Measurements from ENCODE around the gene BARHL2.

Gene BARHL2

DNA sequence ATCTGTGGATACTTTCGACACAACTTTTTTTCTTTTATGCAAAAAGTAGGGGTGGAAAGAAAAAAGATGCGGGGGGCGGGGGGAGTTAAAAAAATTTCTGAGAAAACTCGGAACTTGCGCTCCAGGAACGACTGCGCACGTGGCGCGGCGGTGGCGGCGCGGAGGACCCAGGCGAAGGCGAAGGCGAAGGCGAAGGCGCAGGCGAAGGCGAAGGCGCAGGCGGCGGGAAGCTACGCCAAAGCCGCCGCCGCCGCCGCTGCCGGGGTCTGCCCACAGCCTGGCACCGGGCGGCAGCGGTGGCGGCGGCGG lies 208 bp upstream of the BARHL2 start:
- no peak for DNase-seq (ENCODE audit: extremely low spot score)
- TF ChIP-seq L3MBTL2 (conservative IDR thresholded peaks at IDR 0.05) (peak; percentile 93), FOXK2 (IDR thresholded peaks at IDR 0.05) (no peak)
- ChIA-PET CTCF (no interaction called here), POLR2A (no interaction called here)

DNA sequence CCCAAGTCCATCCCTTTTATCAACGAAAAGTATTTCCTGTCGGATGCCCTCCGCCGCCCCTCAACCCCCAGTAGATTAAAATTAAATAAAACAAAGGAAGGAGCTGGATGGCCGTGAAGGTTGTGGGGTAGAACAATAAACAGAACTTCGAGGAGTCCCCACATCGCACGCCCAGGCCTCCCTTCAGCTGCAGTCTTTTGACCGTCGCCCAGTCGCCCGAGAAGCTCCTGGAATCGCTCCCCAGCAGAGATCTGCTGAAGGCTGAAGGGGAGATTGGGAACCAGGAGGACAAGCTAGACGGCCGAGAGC lies 905 bp downstream of the BARHL2 start:
- ChIA-PET POLR2A (interaction anchor here (1.0 to 1.2 kb wide), 3 partner anchors 32 to 136 kb away, joined by 3 to 4 read pairs (median 3); no protein-coding TSS in a partner anchor), CTCF (interaction anchor here (0.7 kb wide), 1 partner anchor 563 kb away, joined by 4 read pairs; no protein-coding TSS in a partner anchor)
- no peak for TF ChIP-seq FOXM1 (IDR thresholded peaks at IDR 0.05; ENCODE audit: borderline replicate concordance)
- 0 out of 2 replicates have a peak, but pooled peaks have one; percentile 13 for TF ChIP-seq L3MBTL2 (conservative IDR thresholded peaks at IDR 0.05)
- TF ChIP-seq HDGF (IDR thresholded peaks at IDR 0.05; ENCODE audit: borderline replicate concordance): no peak
- no peak for DNase-seq (ENCODE audit: extremely low spot score)

DNA sequence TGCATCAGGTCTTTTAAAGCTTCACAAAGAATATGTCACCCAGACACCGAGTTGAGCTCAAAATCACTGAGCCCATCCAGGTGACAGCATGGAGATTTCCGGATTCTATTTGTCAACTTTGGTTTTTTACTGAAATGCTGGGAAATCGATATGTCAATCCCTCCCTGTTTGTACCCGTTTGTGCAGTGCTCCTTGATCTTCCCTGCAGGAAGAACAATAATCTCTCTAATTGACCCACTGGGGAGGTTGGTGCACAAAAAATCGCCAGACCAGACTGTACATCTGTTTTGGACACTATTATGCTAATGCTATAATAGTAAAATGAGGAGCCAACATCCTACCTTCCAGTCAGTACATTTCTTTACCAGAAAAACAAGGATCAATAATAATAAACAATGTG lies 1.8 kb downstream of the BARHL2 start:
- POLR2A ChIA-PET: interaction anchor here (1.0 to 1.2 kb wide), 3 partner anchors 31 to 137 kb away, joined by 3 to 4 read pairs (median 3); no protein-coding TSS in a partner anchor
- DNase-seq (ENCODE audit: extremely low spot score): no peak
- CTCF ChIA-PET: interaction anchor here (0.7 kb wide), 1 partner anchor 152 kb away, joined by 5 read pairs; no protein-coding TSS in a partner anchor
- TF ChIP-seq ELF4 (IDR thresholded peaks at IDR 0.05) (no peak), CTBP1 (IDR thresholded peaks at IDR 0.05; ENCODE audit: borderline replicate concordance) (no peak)

DNA sequence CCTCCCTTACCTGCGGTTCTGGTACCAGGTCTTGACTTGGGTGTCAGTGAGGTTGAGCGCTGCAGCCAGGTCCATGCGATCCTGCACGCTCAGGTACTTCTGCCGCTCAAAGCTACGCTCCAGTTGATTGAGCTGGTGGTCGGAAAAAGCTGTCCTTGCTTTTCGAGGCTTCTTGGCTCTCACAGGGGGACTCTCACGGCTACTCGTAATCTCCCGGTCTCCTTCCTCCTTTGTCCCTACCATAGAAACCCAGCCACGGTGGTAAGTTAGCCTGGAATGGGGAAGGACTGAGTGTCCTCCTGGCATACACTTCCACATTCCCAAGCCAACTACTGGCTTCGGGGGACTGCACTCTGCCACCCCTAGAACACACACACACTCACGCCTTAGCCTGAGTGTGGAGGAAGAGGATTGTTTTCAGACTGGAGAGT lies 2.6 kb downstream of the BARHL2 start:
- no peak for DNase-seq (ENCODE audit: extremely low spot score)
- ChIA-PET CTCF (no interaction called here), POLR2A (no interaction called here)
- TF ChIP-seq ELF4 (IDR thresholded peaks at IDR 0.05): no peak
- TF ChIP-seq ARNT (IDR thresholded peaks at IDR 0.05): no peak
- no peak for TF ChIP-seq BHLHE40 (IDR thresholded peaks at IDR 0.05; ENCODE audit: borderline replicate concordance)
- TF ChIP-seq SUZ12 (IDR thresholded peaks at IDR 0.05): no peak
- TF ChIP-seq SP1 (IDR thresholded peaks at IDR 0.05): no peak
- TF ChIP-seq FOXA1 (IDR thresholded peaks at IDR 0.05): no peak
- TF ChIP-seq, protein P1, sequence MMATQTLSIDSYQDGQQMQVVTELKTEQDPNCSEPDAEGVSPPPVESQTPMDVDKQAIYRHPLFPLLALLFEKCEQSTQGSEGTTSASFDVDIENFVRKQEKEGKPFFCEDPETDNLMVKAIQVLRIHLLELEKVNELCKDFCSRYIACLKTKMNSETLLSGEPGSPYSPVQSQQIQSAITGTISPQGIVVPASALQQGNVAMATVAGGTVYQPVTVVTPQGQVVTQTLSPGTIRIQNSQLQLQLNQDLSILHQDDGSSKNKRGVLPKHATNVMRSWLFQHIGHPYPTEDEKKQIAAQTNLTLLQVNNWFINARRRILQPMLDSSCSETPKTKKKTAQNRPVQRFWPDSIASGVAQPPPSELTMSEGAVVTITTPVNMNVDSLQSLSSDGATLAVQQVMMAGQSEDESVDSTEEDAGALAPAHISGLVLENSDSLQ (IDR thresholded peaks at IDR 0.05): no peak
- TF ChIP-seq ZNF384 (IDR thresholded peaks at IDR 0.05): no peak
- TF ChIP-seq TARDBP (IDR thresholded peaks at IDR 0.05): no peak
- TF ChIP-seq HDGF (IDR thresholded peaks at IDR 0.05; ENCODE audit: borderline replicate concordance): no peak
- no peak for TF ChIP-seq L3MBTL2 (conservative IDR thresholded peaks at IDR 0.05)
- TF ChIP-seq LEF1 (IDR thresholded peaks at IDR 0.05; ENCODE audit: borderline replicate concordance): no peak
- no peak for TF ChIP-seq FOXK2 (IDR thresholded peaks at IDR 0.05)
- no peak for TF ChIP-seq CTBP1 (IDR thresholded peaks at IDR 0.05; ENCODE audit: borderline replicate concordance)

GRCh38 chr1:90713741-90714509 lies 3.2 kb downstream of the BARHL2 start:
- no peak for DNase-seq (ENCODE audit: extremely low spot score)
- TF ChIP-seq ZNF384 (IDR thresholded peaks at IDR 0.05): no peak
- TF ChIP-seq ELF4 (IDR thresholded peaks at IDR 0.05): no peak
- no peak for TF ChIP-seq FOXK2 (IDR thresholded peaks at IDR 0.05)
- TF ChIP-seq SUZ12 (IDR thresholded peaks at IDR 0.05): no peak
- TF ChIP-seq SP1 (IDR thresholded peaks at IDR 0.05): no peak
- no peak for TF ChIP-seq FOXM1 (IDR thresholded peaks at IDR 0.05; ENCODE audit: borderline replicate concordance)
- no peak for TF ChIP-seq L3MBTL2 (conservative IDR thresholded peaks at IDR 0.05)
- TF ChIP-seq NFRKB (IDR thresholded peaks at IDR 0.05): no peak
- no peak for TF ChIP-seq HDGF (IDR thresholded peaks at IDR 0.05; ENCODE audit: borderline replicate concordance)
- CTCF ChIA-PET: interaction anchor here (0.6 kb wide), 1 partner anchor 433 kb away, joined by 8 read pairs; no protein-coding TSS in a partner anchor

DNA sequence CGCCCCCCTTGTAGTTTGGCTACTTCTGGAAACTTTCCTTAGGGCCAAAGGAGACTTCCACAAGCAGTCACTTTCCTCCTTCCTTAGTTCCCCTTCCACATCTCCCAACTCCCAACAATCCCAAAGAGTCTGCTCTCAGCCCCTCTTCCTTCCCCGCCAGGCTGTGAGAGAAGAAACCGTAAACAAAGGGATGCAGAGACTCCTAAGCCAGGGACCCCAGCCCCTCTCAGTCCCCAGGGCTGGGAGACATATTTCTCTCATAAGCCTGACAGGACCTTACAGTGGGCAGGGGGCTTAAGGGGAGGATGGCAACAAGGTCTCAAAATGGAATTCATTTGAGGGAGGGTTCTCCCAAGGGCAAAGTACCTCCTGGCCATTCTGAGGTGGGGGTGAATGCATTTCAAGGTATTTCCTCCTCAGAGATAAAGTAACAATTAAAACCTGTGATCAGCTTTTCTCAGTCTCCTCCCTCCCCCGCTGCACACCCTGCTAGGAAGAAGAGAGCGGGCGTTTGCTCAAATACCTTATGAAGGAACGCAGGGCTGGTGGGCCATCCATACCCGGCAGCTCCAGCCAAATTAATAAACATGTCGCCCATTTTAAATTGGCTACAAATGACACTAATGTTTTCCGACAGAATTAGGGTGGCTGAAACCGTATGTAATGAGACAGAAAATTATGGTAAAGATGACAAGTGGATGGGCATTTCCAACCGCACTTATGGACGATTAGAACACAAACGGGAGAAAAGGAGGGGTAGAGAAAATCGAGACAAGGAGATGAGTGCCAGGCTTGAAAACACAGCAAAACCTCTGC lies 4.0 kb downstream of the BARHL2 start:
- POLR2A ChIA-PET: no interaction called here
- CTCF ChIA-PET: no interaction called here
- TF ChIP-seq FOXA1 (IDR thresholded peaks at IDR 0.05): no peak
- TF ChIP-seq FOXK2 (IDR thresholded peaks at IDR 0.05): no peak
- TF ChIP-seq, protein P1 (IDR thresholded peaks at IDR 0.05): no peak
- no peak for TF ChIP-seq NFRKB (IDR thresholded peaks at IDR 0.05)
- TF ChIP-seq FOXM1 (IDR thresholded peaks at IDR 0.05; ENCODE audit: borderline replicate concordance): no peak
- no peak for TF ChIP-seq LEF1 (IDR thresholded peaks at IDR 0.05; ENCODE audit: borderline replicate concordance)
- DNase-seq (ENCODE audit: extremely low spot score): no peak

More at GRCh38 chr1:90713741-90714509, 3.2 kb downstream of the BARHL2 start:
- POLR2A ChIA-PET: no interaction called here

- no peak for TF ChIP-seq ARNT (IDR thresholded peaks at IDR 0.05)
- no peak for TF ChIP-seq L3MBTL2 (conservative IDR thresholded peaks at IDR 0.05)
- no peak for TF ChIP-seq NFRKB (IDR thresholded peaks at IDR 0.05)
- no peak for TF ChIP-seq SP1 (IDR thresholded peaks at IDR 0.05)
- no peak for TF ChIP-seq ELF4 (IDR thresholded peaks at IDR 0.05)
- TF ChIP-seq FOXK2 (IDR thresholded peaks at IDR 0.05): no peak
- TF ChIP-seq SUZ12 (IDR thresholded peaks at IDR 0.05): no peak
- TF ChIP-seq LEF1 (IDR thresholded peaks at IDR 0.05; ENCODE audit: borderline replicate concordance): no peak
- TF ChIP-seq ZNF384 (IDR thresholded peaks at IDR 0.05): no peak
- no peak for TF ChIP-seq FOXA1 (IDR thresholded peaks at IDR 0.05)
- no peak for TF ChIP-seq HDGF (IDR thresholded peaks at IDR 0.05; ENCODE audit: borderline replicate concordance)
- no peak for TF ChIP-seq CTBP1 (IDR thresholded peaks at IDR 0.05; ENCODE audit: borderline replicate concordance)
- TF ChIP-seq FOXM1 (IDR thresholded peaks at IDR 0.05; ENCODE audit: borderline replicate concordance): no peak
- TF ChIP-seq BHLHE40 (IDR thresholded peaks at IDR 0.05; ENCODE audit: borderline replicate concordance): no peak
- TF ChIP-seq TARDBP (IDR thresholded peaks at IDR 0.05): no peak
- TF ChIP-seq, protein P1 (IDR thresholded peaks at IDR 0.05): no peak
- no peak for DNase-seq (ENCODE audit: extremely low spot score)
- ChIA-PET CTCF (no interaction called here), POLR2A (no interaction called here)
These were observed 4.8 kb downstream of the BARHL2 start for GRCh38 chr1:90712153-90712856.
